ENCODE measurements around the gene MAMDC2.

DNA sequence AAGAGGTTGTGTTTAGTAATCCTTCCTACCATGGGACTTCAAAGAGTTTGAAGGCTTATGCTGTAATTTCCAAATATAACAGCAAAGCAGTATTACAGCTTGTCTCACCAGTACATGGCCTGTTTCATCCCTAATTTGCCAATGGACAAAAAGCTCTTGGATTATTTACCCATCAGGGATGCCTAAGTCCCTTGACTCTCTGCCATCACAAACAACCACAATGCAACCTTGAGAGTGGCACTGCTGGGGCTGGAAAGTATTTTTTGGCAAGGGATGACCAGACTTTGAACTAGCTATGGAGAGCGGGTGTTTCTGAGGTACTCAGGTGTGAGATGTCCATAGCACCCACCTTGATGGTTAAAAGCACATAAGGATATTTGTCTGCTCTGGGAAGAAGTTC lies 9.1 kb downstream of the MAMDC2 start:
- TF ChIP-seq CTCF (IDR thresholded peaks at IDR 0.05) (no peak), POLR2A (IDR thresholded peaks at IDR 0.05) (no peak)

All from Peyer's patch (tissue), 4 donors.